Tibial nerve (tissue), 4 donors: ENCODE measurements around the gene RAB11FIP4. TPM values are rescaled to one million over a fixed set of nuclear protein-coding genes. Genes with fewer than 3 reads are reported as not detected.

ENCODE experiments used
- DNase-seq, 2 donors: peaks; one replicate each; pipeline ENCODE4 v3.0.0-alpha.2; 2019; ENCODE audit warnings: low spot score in 2 of 2
- H3K27ac ChIP-seq, 4 donors: fragments of 200-600 bp; sonication (generic) in 3 of 4; one replicate each; pipeline ENCODE4 v1.5.1; 2017 to 2019; ENCODE audit warnings: mild to moderate bottlenecking in 1 of 4
- H3K27me3 ChIP-seq, 2 donors: fragments of 200-600 bp; sonication (generic) in 1 of 2; one replicate each; pipeline versions ENCODE4 v1.5.1 to v1.6.0; 2017 to 2019
- H3K36me3 ChIP-seq, 3 donors: fragments of 200-600 bp; sonication (generic); one replicate each; pipeline ENCODE4 v1.5.1; 2018 to 2019
- H3K4me1 ChIP-seq, 4 donors: fragments of 200-600 bp; sonication (generic) in 3 of 4; one replicate each; pipeline ENCODE4 v1.5.1; 2017 to 2019
- H3K4me3 ChIP-seq, 4 donors: fragments of 200-600 bp; sonication (generic) in 3 of 4; one replicate each; pipeline ENCODE4 v1.5.1; 2017 to 2019; ENCODE audit warnings: mild to moderate bottlenecking in 1 of 4, moderate library complexity in 1 of 4
- H3K9me3 ChIP-seq, 4 donors: fragments of 200-600 bp; sonication (generic) in 3 of 4; one replicate each; pipeline ENCODE4 v1.5.1; 2017 to 2019
- CTCF ChIP-seq, 5 experiments: fragments of 200-600 bp in 3 of 5; fragments of 450-650 bp in 2 of 5; sonication (generic) in 3 of 5; IDR thresholded peaks; one replicate each; pipeline ENCODE4 v1.5.1; 2016 to 2019; ENCODE audit warnings: antibody characterized with exemption in 5 of 5, mild to moderate bottlenecking in 3 of 5, moderate library complexity in 2 of 5
- EP300 ChIP-seq, 2 donors: sonication (generic); formaldehyde crosslinking; IDR thresholded peaks; one replicate each; pipeline ENCODE4 v1.6.1; 2017; ENCODE audit warnings: antibody characterized with exemption in 2 of 2, mild to moderate bottlenecking in 1 of 2
- POLR2A ChIP-seq, 2 donors: fragments of 450-650 bp; IDR thresholded peaks; one replicate each; pipeline ENCODE4 v1.6.1; 2017; ENCODE audit warnings: antibody characterized with exemption in 2 of 2, mild to moderate bottlenecking in 2 of 2, moderate library complexity in 2 of 2
- WGBS, 2 donors: methylation state at CpG; one replicate each; pipeline ENCODE4 v1.1.5; 2018; 5-methylcytosine and 5-hydroxymethylcytosine counted together
- total RNA-seq, 4 donors: library from RNA; depleted of rRNA; stranded (reverse); fragments of >200 nt; gene quantifications; one replicate each; pipeline ENCODE4 v1.1.0, GENCODE V29; 2016

The RAB11FIP4 gene
- total RNA-seq, 4 donors from 2014 or later, result 2.7 to 6.9 (median 4.1) TPM

GRCh38 chr17:31476525-31477416 lies 85.3 kb downstream of the RAB11FIP4 start:
- no peaks in the 10 kb centered on the region for H3K4me1 ChIP-seq
- no peaks in the 10 kb centered on the region for H3K9me3 ChIP-seq
- H3K36me3 ChIP-seq, result no peaks in the 10 kb centered on the region
- no peak overlapping the region for H3K27ac ChIP-seq
- TF ChIP-seq POLR2A (IDR thresholded peaks at IDR 0.05), result no peak
- no peak for TF ChIP-seq EP300 (IDR thresholded peaks at IDR 0.05)
- TF ChIP-seq CTCF (IDR thresholded peaks at IDR 0.05), result no peak
- DNase-seq, result no peak
- peaks cover 0 to 5% of the 10 kb centered on the region in 2 donors for H3K27me3 ChIP-seq
- H3K4me3 ChIP-seq, result no peak overlapping the region
- 54 to 56% methylated on average over 16 of the region's 16 CpGs for WGBS, 2 donors

DNA sequence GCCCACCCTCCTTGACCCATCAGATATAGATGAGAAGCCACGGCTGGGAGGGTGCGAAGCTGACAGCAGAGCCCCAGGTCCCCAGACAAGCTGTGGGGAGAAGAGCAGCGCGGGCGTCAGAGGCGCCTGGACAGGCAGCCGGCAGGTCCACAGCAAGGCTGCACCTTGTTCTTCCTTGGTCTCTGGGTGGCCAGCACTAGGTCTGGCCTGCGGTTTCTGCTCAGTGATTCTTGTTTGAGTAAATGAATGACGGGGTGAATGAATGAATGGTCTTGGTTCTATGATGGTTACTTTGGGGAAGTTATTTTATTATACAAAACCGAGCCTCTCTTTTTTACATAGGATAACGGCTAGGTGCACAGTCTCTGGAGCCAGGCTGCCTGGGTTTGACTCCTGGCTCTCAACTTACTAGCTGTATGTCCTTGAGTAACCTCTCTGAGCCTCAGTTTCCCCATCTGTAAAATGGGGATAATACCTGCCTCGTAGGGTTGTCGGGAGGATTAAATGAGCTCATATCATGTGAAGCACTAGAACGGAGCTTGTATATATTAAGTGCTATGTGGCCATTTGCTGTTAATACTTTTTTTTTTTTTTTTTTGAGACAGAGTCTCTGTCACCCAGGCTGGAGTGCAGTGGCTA lies 86.1 kb downstream of the RAB11FIP4 start:
- Histone ChIP-seq H3K4me1 (no peaks in the 10 kb centered on the region), H3K36me3 (no peaks in the 10 kb centered on the region), H3K27ac (no peak overlapping the region), H3K27me3 (peaks cover 0 to 5% of the 10 kb centered on the region in 2 donors), H3K9me3 (no peaks in the 10 kb centered on the region), H3K4me3 (no peak overlapping the region)
- TF ChIP-seq POLR2A (IDR thresholded peaks at IDR 0.05) (no peak), EP300 (IDR thresholded peaks at IDR 0.05) (no peak), CTCF (IDR thresholded peaks at IDR 0.05) (no peak)
- no peak for DNase-seq
- 81 to 91% methylated on average over 14 of the region's 14 CpGs for WGBS, 2 donors

DNA sequence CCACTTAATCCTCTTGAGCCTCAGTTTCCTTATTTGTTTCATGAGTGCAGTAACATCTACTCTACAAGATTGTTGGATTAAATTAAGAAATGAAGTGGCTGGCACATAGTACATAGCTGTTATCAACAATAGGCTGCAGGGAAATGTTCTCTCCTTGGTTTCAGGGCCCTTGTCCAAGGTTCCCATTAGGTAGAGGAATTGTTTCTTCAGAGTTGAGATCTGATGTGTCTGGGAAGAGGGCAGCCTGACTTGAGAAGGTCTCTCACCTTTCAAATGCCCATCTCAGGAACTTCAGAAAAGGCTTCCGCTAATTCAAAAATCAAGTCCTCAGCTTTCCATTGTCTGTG lies 87.6 kb downstream of the RAB11FIP4 start:
- peaks cover 0 to 5% of the 10 kb centered on the region in 2 donors for H3K27me3 ChIP-seq
- H3K4me3 ChIP-seq, result no peak overlapping the region
- H3K9me3 ChIP-seq, result no peaks in the 10 kb centered on the region
- 100% methylated on average over 1 of the region's 1 CpG for WGBS, 2 donors
- H3K36me3 ChIP-seq, result no peaks in the 10 kb centered on the region
- H3K4me1 ChIP-seq, result no peaks in the 10 kb centered on the region
- H3K27ac ChIP-seq, result no peak overlapping the region
- TF ChIP-seq EP300 (IDR thresholded peaks at IDR 0.05) (no peak), POLR2A (IDR thresholded peaks at IDR 0.05) (no peak), CTCF (IDR thresholded peaks at IDR 0.05) (no peak)
- no peak for DNase-seq

DNA sequence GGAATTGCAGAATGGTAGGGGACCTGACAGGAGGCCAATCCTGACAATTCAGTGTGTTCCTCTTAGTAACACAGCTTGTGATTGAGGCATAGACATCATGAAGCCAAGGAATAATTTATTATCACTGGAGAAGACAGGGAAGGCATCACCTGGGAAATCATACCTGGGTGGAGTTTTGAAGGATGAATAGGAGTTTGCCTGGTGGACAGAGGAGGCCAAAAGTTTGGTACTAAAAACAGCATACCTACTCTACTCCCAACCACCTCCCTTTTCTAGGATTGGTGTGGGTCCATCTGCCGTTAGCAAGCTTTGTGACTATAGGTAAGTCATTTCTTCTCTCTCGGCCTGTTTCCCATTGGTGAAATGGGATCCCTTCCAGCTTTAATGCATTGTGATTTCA lies 88.0 kb downstream of the RAB11FIP4 start:
- Histone ChIP-seq H3K36me3 (no peaks in the 10 kb centered on the region), H3K4me3 (no peak overlapping the region), H3K9me3 (no peaks in the 10 kb centered on the region), H3K4me1 (no peaks in the 10 kb centered on the region), H3K27me3 (peaks cover 0 to 5% of the 10 kb centered on the region in 2 donors), H3K27ac (no peak overlapping the region)
- TF ChIP-seq POLR2A (IDR thresholded peaks at IDR 0.05) (no peak), CTCF (IDR thresholded peaks at IDR 0.05) (no peak), EP300 (IDR thresholded peaks at IDR 0.05) (no peak)
- WGBS, 2 donors, result 87 to 98% methylated on average over 2 of the region's 2 CpGs
- DNase-seq, result no peak

GRCh38 chr17:31480067-31480466 lies 88.6 kb downstream of the RAB11FIP4 start:
- Histone ChIP-seq H3K9me3 (no peaks in the 10 kb centered on the region), H3K27ac (no peak overlapping the region), H3K4me3 (no peak overlapping the region), H3K36me3 (no peaks in the 10 kb centered on the region), H3K27me3 (peaks cover 0 to 5% of the 10 kb centered on the region in 2 donors), H3K4me1 (no peaks in the 10 kb centered on the region)
- TF ChIP-seq EP300 (IDR thresholded peaks at IDR 0.05), result no peak
- no peak for TF ChIP-seq POLR2A (IDR thresholded peaks at IDR 0.05)
- TF ChIP-seq CTCF (IDR thresholded peaks at IDR 0.05), result no peak
- DNase-seq, result no peak
- WGBS, 2 donors, result 70% methylated on average over 6 of the region's 6 CpGs
